ENCODE data around the gene TTC22.
A peak's percentile ranks its signal among the peaks of the same experiment; 100 is the strongest.

The TTC22 gene

GRCh38 chr1:54806931-54807611 is 5.9 kb upstream of the TTC22 start:
- no peak for DNase-seq

DNA sequence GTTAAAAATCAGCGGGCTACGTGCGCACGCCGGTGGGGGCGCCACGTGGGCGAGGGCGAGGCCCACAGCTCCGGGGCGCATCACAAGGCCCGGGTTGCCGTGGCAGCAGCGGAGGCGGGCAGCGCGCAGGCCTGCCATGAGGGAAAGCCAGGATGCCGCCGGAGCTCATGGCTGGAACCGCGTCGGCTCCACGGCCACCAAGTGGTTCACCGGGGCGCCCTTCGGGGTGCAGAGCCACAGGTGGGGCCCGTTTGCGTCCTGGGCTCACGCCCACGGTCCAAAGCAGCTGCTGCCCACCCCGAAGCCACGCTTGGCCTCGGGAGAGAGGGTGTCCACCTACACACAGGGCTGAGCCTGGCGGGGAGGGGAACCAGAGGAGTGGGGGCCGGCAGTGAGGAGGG is 4.9 kb upstream of the TTC22 start:
- DNase-seq, result no peak

DNA sequence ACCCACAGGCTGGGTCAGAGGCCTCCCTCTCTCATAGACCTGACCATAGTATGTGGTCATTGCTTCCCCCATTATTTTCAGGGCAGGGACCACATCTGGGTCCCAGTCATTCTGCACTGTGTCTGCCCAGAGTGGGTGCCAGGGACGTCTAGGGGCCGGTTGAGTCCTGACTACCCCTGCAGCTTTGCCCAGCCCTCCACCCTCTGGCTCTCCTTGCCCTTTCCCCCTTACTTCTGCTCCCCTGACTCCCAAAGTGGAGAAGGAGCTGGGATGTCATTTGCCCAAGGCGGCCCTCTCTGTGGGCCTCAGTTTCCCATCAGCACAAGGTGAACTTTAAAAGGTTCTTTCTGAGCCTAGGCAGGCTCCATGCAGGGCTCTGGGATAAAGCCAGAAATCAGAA is 4.3 kb upstream of the TTC22 start:
- no peak for DNase-seq

DNA sequence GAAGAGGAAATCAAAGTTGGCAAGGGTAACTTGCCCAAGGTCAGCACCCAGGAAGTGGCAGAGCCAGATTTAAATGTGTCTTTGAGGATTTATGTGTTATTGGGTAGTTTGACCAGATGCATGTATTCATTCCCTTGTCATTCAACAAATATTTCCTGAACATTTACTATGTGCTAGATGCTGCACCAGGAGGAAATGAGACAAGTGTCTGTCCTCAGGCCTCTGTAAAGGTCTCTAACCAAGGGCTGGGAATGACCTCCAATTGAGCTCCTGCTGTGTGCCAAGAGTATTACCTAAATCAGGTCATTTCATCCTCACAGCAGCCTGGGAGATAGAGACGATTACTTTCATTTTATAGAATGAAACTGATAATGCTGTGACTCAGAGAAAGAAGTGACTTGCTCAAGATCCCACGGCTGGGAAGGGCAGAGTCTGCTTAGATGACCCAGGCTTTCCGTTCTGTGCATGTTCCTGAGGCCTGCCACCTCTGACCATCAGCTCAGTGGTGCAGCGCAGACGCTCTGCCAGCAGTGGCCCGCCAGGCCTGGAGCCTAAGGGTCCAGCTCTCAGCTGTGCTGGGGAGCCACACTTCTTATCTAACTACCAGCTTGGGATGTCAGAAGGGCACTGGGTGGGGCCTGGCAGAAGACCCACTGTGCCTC is 3.5 kb upstream of the TTC22 start:
- DNase-seq, result no peak

GRCh38 chr1:54803761-54804470 is 2.8 kb upstream of the TTC22 start:
- DNase-seq, result no peak

- DNase-seq, result no peak
These were observed 853 bp downstream of the TTC22 start for GRCh38 chr1:54800041-54800898.

DNA sequence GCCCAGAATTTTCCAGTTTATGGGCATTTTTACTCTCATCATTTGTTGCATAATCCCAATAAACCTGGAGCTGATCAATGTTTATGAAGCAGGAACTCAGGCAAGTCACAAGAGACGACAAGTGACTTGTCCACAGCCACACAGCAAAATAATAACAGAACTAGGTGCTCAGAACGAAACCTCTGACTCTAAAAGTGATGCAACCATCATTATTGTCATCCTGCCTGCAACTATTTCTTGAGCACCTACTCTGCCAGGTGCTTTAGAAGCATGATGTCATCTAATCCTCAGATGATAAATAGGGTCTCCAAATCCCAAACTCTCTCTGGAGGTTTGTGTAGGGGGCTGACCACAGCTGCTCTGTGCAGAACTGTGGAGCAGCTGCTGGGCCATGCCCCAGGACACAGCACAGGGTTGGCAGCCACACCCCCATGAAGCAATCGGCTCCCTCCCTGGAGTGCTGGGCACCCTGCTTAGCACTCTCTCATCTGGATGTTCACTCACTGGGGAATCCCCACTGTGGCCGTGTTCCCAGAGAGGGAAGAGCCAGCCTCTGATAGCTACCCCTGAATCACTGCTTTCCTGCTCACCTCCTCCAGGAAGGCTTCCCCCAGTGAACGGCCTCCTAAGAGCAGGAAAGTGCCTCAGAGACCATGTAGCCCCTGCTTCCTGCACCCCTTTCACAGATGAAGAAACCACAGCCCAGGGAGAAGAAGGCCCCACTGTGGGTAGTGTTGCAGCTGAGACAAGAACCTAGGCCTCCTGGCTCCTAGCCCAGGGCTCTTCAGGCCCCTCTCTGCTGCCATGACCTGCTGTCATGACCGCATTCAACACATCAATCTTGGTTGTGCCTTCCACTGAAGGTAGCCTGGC is 2.1 kb downstream of the TTC22 start:
- DNase-seq, result no peak

GRCh38 chr1:54798206-54798605 is 2.9 kb downstream of the TTC22 start:
- DNase-seq, result no peak

DNA sequence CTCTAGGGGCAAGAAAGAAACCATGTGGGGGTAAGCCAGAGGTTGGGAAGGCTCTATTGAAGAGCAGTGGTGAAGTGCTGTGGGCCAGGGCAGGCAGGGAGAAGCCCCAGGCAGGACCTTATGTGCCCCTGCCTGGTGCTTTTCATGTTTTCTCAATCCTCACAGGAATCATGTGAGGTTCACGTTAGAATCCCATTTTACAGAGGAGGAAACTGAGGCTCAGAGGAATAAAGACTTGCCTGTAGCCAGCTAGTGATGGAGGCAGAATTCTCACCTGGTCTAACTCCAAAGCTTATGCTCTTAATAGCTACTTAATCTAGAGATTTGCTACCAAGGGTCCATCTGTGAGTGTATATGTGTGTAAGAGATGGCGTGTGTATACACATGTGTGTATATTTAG is 4.2 kb downstream of the TTC22 start:
- DNase-seq, result no peak

DNA sequence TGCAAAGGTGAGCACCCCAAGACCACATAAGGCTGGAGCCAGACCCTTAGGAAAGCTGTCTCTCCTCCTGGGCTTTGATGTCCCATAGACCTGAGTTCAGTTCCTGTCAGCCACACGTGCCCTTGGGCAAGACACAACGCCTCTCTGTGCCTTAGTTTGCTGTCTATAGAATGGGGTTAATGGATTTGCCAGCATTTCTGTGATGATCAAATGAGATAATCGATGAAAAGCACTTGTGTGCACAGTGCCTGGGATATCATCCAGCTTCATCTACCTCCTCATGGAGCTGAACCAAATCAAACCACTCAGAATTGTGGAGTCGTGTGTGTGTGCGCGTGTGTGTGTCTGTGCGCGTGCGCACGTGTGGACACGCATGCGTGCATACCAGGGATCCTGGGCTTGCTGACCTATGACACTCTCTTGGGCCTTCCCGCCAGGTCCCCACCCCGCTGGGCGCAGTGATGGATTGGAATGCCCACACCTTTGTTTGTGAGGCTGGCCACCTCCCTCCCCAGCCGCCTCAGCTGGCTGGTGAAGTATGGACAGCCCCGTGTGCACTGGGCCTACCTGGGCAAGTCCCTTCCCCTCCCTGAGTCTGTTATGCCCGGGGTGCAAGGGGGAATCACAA is 5.2 kb downstream of the TTC22 start:
- no peak for DNase-seq

DNA sequence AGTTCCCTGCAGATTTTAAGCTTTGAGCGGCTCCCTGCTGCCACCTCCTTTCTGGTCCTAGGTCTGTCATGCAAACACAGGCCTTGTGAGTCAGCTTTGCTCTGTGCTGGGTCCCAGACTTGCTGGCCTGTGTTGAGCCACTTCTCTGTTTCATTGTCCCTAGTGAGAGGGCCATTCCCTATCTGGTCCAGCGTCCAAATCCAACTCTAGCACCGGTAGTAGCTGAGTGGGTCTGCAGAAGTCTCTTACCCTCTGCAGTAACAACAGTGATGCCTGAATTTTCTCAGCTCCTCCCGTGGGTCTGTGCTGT is 5.8 kb downstream of the TTC22 start:
- DNase-seq, result no peak

GRCh38 chr1:54794451-54795355 is 6.4 kb downstream of the TTC22 start:
- DNase-seq, result no peak

GRCh38 chr1:54792686-54793282 is 8.3 kb downstream of the TTC22 start:
- peak; percentile 33 for DNase-seq

GRCh38 chr1:54791880-54792522 is 9.1 kb downstream of the TTC22 start:
- peak; percentile 10 for DNase-seq

GRCh38 chr1:54788459-54788858 is 12.7 kb downstream of the TTC22 start:
- no peak for DNase-seq

DNA sequence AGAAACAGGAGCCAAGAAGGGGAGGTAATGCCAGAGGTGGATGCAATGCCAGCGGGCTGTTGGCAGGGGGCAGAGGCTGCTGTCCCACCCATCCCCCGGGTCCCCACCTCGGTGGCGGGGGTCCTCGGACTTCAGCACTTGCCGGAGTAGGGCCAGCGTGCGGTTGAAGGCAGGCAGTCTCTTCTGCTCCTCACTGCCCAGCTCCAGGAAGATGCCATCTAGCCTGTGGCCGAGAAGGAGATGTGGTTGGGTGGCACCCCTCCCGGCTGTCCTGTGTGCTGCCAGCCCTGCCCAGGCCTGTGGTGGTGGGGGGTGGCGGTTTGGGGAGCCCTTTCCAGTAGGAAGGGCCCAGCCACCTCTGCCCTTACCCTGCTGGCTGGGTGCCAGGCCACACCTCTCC is 13.5 kb downstream of the TTC22 start:
- no peak for DNase-seq

- no peak for DNase-seq
These were observed 14.3 kb downstream of the TTC22 start for GRCh38 chr1:54786778-54787177.

- DNase-seq, result no peak
These were observed 17.1 kb downstream of the TTC22 start for GRCh38 chr1:54784066-54784465.

DNA sequence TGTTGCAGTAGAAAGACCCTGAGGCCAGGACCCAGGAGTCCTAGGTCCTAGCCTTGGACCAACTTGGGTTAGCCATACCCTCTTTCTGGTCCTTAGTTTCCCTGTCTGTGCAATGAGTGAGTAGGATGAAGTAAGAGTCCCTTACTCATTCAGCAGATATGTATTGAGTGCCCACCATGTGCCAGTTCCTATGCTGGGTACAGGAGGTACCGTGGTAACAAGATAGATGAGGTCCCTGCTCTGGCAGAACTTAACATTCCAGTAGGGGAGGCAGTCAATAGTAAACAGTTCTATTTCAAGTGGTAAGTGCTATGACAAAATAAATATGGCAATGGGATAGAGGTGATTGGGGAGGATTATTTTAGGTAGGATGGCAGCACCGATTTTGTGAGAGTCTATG is 18.5 kb downstream of the TTC22 start:
- no peak for DNase-seq

- DNase-seq, result no peak
These were observed 19.0 kb downstream of the TTC22 start for GRCh38 chr1:54782156-54782555.

Measured in NCI-H2107 (cell line).